Mesangial cell (primary cell): ENCODE results near the gene FZD2. TPM values are rescaled to one million over a fixed set of nuclear protein-coding genes. Genes with fewer than 3 reads are reported as not detected.

Experiments used
- total RNA-seq: library from RNA; depleted of rRNA; stranded (reverse); fragments of >200 nt; gene quantifications from 2 replicates; pipeline ENCODE4 v1.2.3, GENCODE V29; 2015

Gene FZD2
- 24.8 and 50.3 TPM in 2 replicates for total RNA-seq

GRCh38 chr17:44556832-44557606, at the start of gene FZD2:
TSS of gene FZD2 (plus strand) at chr17:44557484. CDS start at chr17:44557689, 205 bp downstream.

Other genes starting within 250 kb of the FZD2 start
- gene RUNDC3A, start 248.9 kb upstream of the FZD2 start, total RNA-seq = 2.3 TPM in 1 of 2 replicates, not detected in the other
- gene SLC25A39, start 232.7 kb upstream of the FZD2 start, total RNA-seq = 135 and 149 TPM in 2 replicates
- 305 and 1,188 TPM in 2 replicates for gene GRN, start 212.2 kb upstream of the FZD2 start, total RNA-seq
- 11.4 and 17.0 TPM in 2 replicates for gene FAM171A2, start 193.6 kb upstream of the FZD2 start, total RNA-seq
- 0.13 and 0.16 TPM in 2 replicates for gene ITGA2B, start 167.8 kb upstream of the FZD2 start, total RNA-seq
- 13.0 and 18.6 TPM in 2 replicates for gene GPATCH8, start 54.1 kb upstream of the FZD2 start, total RNA-seq
- gene MEIOC, start 99.0 kb downstream of the FZD2 start, total RNA-seq = 0.63 and 3.4 TPM in 2 replicates
- gene CCDC43, start 132.3 kb downstream of the FZD2 start, total RNA-seq = 9.8 and 14.8 TPM in 2 replicates
- gene DBF4B, start 151.2 kb downstream of the FZD2 start, total RNA-seq = 3.0 and 16.0 TPM in 2 replicates
- gene ADAM11, start 201.5 kb downstream of the FZD2 start, total RNA-seq = 0.16 and 0.51 TPM in 2 replicates